AG09319 (cell line): ENCODE measurements around the gene GMEB1.
"Not testable (repeated sequence)": the region's sequence is repeated elsewhere in the genome, so short reads cannot be mapped to it uniquely, and the experiment has no call there.

ENCODE experiments used
- DNase-seq: peaks from one replicate; pipeline ENCODE4 v3.0.0-alpha.2; 2010; ENCODE audit warnings: low read depth; ENCODE audit errors: extremely low read depth
- TF ChIP-seq, protein P1 (sequence below): IDR thresholded peaks from 2 replicates; pipeline ENCODE4 v1.5.1; 2011; ENCODE audit warnings: low read depth, mild to moderate bottlenecking, inconsistent platforms, low read length, moderate library complexity

The GMEB1 gene

DNA sequence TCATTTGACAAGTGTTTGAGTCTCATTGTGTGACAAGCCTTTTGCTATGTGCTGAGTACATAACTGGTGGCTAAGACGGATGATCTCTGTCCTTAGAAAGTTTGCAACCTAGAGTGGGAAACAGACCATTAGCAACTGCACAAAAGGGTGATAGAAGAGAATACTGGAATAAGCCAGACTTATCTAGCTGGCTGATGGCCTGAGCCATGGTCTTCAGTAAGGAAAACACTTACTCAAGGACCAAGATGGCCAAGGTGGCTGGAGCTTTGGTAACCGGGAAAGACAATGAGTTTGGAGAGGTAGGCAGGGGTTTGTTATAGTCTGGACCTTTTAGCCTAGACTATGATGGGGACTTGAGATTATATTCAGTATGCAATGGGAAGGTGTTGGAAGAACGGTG, 24.1 kb upstream of the GMEB1 start:
- TF ChIP-seq, protein P1, sequence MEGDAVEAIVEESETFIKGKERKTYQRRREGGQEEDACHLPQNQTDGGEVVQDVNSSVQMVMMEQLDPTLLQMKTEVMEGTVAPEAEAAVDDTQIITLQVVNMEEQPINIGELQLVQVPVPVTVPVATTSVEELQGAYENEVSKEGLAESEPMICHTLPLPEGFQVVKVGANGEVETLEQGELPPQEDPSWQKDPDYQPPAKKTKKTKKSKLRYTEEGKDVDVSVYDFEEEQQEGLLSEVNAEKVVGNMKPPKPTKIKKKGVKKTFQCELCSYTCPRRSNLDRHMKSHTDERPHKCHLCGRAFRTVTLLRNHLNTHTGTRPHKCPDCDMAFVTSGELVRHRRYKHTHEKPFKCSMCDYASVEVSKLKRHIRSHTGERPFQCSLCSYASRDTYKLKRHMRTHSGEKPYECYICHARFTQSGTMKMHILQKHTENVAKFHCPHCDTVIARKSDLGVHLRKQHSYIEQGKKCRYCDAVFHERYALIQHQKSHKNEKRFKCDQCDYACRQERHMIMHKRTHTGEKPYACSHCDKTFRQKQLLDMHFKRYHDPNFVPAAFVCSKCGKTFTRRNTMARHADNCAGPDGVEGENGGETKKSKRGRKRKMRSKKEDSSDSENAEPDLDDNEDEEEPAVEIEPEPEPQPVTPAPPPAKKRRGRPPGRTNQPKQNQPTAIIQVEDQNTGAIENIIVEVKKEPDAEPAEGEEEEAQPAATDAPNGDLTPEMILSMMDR, result no peak
- DNase-seq, result no peak

DNA sequence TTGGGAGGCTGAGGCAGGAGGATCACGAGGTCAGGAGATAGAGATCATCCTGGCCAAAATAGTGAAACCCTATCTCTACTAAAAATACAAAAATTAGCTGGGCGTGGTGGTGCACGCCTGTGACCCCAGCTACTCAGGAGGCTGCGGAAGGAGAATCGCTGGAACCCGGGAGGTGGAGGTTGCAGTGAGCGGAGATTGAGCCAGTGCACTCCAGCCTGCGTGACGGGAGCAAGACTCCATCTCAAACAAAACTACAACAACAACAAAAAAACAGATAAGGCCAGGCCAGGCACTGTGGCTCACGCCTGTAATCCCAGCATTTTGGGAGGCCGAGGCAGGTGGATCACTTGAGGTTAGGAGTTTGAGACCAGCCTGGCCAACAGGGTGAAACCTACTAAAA, 23.2 kb upstream of the GMEB1 start:
- not testable (repeated sequence) for DNase-seq

DNA sequence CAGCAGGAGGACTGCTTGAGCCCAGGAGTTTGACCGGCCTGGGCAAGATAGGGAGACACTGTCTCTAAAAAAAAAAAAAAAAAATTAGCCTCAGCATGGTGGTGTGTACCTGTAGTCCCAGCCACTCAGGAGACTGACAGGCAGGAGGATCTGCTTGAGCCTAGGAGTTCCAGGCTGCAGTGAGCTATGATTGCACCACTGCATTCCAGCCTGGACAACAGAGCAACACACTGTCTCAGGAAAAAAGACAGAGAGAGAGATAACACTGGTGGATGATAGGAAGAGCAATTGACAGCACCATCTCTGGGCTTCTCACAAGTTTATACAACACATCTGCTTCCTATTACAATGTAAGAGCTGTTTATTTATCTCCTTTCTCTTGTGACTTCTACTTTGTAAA, 22.5 kb upstream of the GMEB1 start:
- TF ChIP-seq, protein P1, result no peak
- DNase-seq, result peak; percentile 46

DNA sequence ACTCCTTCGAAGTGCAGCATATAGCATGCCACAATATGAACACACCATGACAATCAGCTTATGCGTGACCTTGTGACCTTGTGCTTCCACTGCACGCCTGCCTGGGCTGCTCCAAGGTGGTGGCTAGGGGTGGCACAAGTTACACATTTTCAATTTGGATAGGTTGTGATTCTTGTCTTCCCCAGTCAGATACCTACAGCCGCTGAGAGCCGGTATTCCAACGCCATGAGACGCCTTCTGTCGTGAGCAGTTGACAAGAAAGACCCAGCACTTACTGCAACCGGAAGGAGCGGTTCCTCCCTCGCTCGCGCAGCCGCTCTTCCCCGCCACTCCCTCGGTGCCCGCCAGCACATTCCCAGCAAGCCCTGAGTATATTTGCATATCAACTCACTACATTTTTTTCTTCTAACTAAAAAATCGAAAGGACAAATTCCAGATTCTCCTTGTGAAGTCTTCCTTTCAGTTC, 20.5 kb upstream of the GMEB1 start:
- DNase-seq, result peak; percentile 81
- TF ChIP-seq, protein P1, result no peak

DNA sequence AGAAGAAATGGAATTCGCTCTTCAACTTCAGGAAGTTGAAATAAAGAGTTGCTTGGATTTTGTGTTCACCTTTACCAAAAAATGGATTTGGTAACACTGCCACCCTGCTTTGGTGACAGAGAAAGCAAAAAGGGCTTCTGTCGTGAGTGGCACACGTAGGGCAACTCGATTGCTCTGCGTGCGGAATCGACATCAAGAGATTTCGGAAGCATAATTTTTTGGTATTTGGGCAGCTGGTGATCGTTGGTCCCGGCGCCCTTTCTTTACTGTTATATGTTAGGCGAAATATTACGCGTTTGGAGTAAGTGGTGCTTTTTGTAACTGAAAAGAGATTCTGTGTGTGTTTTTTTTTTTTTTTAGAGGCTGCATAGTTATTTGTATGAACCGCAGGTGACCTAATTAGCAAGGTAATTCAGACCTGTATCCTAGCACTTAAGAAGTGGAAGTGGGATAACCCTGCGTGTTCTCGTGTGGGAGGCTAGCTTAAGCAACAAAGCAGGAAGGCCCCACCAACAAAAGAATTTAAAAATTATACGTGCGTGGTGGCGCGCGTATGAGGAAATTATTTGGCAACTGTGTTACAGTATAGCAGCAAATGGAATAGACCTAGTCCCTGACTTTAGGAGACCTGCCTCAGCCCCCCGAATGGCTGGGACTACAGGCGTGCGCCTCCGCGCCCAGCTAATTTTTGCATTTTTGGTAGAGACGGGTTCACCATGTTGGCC, 19.9 kb upstream of the GMEB1 start, which contains the start of gene RNU11:
Gene RNU11, plus strand, starts transcription at position 127 of the 725 bp plus-strand sequence.
- DNase-seq, result peak; percentile 94
- TF ChIP-seq, protein P1, result no peak

DNA sequence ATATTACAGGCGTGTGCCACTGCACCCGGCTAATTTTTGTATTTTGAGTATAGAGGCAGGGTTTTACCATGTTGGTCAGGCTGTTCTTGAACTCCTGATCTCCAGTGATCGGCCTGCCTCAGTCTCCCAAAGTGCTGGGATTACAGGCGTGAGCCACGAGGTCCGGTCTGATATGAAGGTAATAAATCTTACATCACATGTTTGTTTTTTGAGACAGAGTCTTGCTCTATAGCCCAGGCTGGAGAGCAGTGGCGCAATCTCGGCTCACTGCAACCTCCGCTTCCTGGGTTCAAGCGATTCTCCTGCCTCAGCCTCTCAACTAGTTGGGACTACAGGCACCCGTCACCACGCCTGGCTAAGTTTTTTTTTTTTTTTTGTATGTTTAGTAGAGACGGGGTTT, 15.5 kb upstream of the GMEB1 start:
- not testable (repeated sequence) for DNase-seq

DNA sequence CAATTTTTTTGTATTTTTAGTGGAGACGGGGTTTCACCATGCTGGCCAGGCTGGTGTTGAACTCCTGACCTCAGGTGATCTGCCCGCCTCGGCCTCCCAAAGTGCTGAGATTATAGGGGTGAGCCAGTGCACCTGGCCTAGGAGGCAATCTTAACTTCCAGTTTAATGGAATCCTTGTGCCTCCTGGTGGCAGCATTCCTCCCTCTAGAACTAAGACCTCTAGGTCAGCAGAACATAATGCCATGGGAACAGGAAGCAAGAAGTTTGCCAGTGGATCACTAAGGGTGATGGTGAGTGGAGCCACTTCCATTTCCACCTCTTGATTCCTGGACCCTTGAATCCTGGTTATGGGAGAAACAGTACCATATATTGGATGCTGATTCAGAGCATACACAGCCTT, 14.7 kb upstream of the GMEB1 start:
- TF ChIP-seq, protein P1, result peak; percentile 34
- DNase-seq, result not testable (repeated sequence)

DNA sequence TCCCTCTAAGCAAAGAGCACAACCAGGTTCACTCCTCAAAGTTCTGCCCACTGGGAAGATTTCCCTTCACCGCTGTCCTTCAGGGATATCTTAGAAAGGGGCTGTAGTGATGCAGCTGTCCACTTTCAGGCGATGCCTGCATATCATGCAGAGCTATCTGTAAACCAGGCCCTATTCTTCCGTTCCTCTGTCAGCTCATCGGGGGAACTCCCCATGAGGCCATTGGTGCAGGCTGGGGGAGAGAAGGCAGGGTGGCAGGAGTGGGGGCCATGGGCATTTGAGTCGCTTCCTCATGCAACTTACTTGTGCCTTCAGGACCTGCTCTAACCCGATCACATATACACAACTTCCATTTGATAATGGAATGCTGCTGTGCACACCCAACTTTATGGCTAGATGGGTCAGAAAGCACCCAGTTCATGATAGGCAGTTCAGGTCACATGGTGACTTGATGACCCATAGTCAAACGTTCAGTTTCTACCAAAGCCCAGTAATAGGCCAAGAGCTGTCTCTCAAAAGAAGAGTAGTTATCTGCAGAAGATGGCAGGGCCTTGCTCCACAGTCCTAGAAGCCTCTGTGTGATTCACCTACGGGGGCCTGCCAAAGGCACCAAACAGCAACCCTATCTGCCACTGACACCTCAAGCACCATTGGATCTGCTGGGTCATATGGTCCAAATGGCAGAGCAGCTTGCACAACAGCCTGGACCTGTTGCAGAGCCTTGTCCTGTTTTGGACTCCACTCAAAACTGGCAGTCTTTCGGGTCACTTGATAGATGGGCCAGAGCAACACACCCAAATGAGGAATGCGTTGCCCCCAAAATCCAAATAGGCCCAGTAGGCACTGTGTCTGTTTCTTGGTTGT, 12.9 kb upstream of the GMEB1 start:
- DNase-seq, result not testable (repeated sequence)
